Neural crest cell (in vitro differentiated cells): ENCODE data around the gene XRCC2. TPM values are rescaled to one million over a fixed set of nuclear protein-coding genes. Genes with fewer than 3 reads are reported as not detected.

Experiments used
- DNase-seq: peaks from one replicate; pipeline ENCODE4 v3.0.0; 2021; ENCODE audit warnings: low read depth, mixed read lengths, low spot score
- H3K27ac Mint-ChIP-seq: one replicate; pipeline ENCODE4 v1.8.0; 2021; ENCODE audit warnings: mild to moderate bottlenecking, mixed read lengths; ENCODE audit not compliant: unreplicated experiment
- H3K27me3 Mint-ChIP-seq: 2 replicates; pipeline ENCODE4 v1.8.0; 2021; ENCODE audit warnings: low read depth, mild to moderate bottlenecking, mixed read lengths
- H3K36me3 Mint-ChIP-seq: 2 replicates; pipeline ENCODE4 v1.8.0; 2021; ENCODE audit warnings: low read depth, mild to moderate bottlenecking, mixed read lengths
- H3K4me1 Mint-ChIP-seq: 2 replicates; pipeline ENCODE4 v1.8.0; 2021; ENCODE audit warnings: mixed read lengths
- H3K4me3 Mint-ChIP-seq: one replicate; pipeline ENCODE4 v1.8.0; 2021; ENCODE audit warnings: mild to moderate bottlenecking, mixed read lengths
- H3K9me3 Mint-ChIP-seq: 2 replicates; pipeline ENCODE4 v1.8.0; 2021; ENCODE audit warnings: mixed read lengths
- CTCF ChIP-seq: fragments of 200-600 bp; sonication (generic); conservative IDR thresholded peaks from 2 replicates; pipeline ENCODE4 v1.5.0; 2021; ENCODE audit warnings: antibody characterized with exemption, mild to moderate bottlenecking
- total RNA-seq: library from RNA; stranded (reverse); gene quantifications from 2 replicates; pipeline ENCODE4 v1.2.1, GENCODE V29; 2021

Gene XRCC2
- total RNA-seq, 1 donor from 2014 or later = 28.2 TPM

GRCh38 chr7:152668975-152669374 lies 7.0 kb downstream of the XRCC2 start:
- Mint-ChIP-seq H3K36me3 (peaks cover 15% of the 10 kb centered on the region), H3K27me3 (no peaks in the 10 kb centered on the region), H3K4me1 (peaks cover 17% of the 10 kb centered on the region), H3K27ac (no peak overlapping the region), H3K9me3 (peaks cover 2% of the 10 kb centered on the region), H3K4me3 (no peak overlapping the region)
- no peak for TF ChIP-seq CTCF
- DNase-seq = no peak

- no peak overlapping the region for H3K27ac Mint-ChIP-seq
- peaks cover 15% of the 10 kb centered on the region for H3K36me3 Mint-ChIP-seq
- peaks cover 2% of the 10 kb centered on the region for H3K9me3 Mint-ChIP-seq
- no peak overlapping the region for H3K4me3 Mint-ChIP-seq
- TF ChIP-seq CTCF = no peak
- peaks cover 15% of the 10 kb centered on the region for H3K4me1 Mint-ChIP-seq
- no peaks in the 10 kb centered on the region for H3K27me3 Mint-ChIP-seq
- no peak for DNase-seq
Measured at GRCh38 chr7:152667958-152668357, 8.0 kb downstream of the XRCC2 start.

GRCh38 chr7:152666078-152666477 lies 9.9 kb downstream of the XRCC2 start:
- Mint-ChIP-seq H3K27me3 (no peaks in the 10 kb centered on the region), H3K36me3 (peaks cover 21% of the 10 kb centered on the region), H3K27ac (no peak overlapping the region), H3K4me1 (peaks cover 4% of the 10 kb centered on the region), H3K9me3 (peaks cover 2% of the 10 kb centered on the region), H3K4me3 (no peak overlapping the region)
- TF ChIP-seq CTCF = no peak
- DNase-seq = no peak

GRCh38 chr7:152664636-152665035 lies 11.3 kb downstream of the XRCC2 start:
- no peaks in the 10 kb centered on the region for H3K27me3 Mint-ChIP-seq
- no peak for DNase-seq
- H3K4me3 Mint-ChIP-seq = no peak overlapping the region
- H3K36me3 Mint-ChIP-seq = peaks cover 21% of the 10 kb centered on the region
- H3K27ac Mint-ChIP-seq = peak overlapping the region; percentile 62
- TF ChIP-seq CTCF = no peak
- peaks cover 2% of the 10 kb centered on the region for H3K9me3 Mint-ChIP-seq
- H3K4me1 Mint-ChIP-seq = peaks cover 4% of the 10 kb centered on the region

- no peak overlapping the region for H3K4me3 Mint-ChIP-seq
- no peak overlapping the region for H3K27ac Mint-ChIP-seq
- H3K9me3 Mint-ChIP-seq = peaks cover 2% of the 10 kb centered on the region
- peaks cover 4% of the 10 kb centered on the region for H3K4me1 Mint-ChIP-seq
- H3K27me3 Mint-ChIP-seq = no peaks in the 10 kb centered on the region
- no peak for DNase-seq
- no peak for TF ChIP-seq CTCF
- H3K36me3 Mint-ChIP-seq = peaks cover 24% of the 10 kb centered on the region
Measured at GRCh38 chr7:152663931-152664330, 12.0 kb downstream of the XRCC2 start.
